GM11168 (cell line): ENCODE data around the gene UBQLN3.

ENCODE experiments used
- in situ Hi-C: fragments of 300-500 bp; cut with MboI; formaldehyde crosslinking; loops from one replicate; pipeline ENCODE4 v1.12.0; 2022; ENCODE audit warnings: low sequenced_read_pairs; ENCODE audit not compliant: unreplicated experiment

The UBQLN3 gene

DNA sequence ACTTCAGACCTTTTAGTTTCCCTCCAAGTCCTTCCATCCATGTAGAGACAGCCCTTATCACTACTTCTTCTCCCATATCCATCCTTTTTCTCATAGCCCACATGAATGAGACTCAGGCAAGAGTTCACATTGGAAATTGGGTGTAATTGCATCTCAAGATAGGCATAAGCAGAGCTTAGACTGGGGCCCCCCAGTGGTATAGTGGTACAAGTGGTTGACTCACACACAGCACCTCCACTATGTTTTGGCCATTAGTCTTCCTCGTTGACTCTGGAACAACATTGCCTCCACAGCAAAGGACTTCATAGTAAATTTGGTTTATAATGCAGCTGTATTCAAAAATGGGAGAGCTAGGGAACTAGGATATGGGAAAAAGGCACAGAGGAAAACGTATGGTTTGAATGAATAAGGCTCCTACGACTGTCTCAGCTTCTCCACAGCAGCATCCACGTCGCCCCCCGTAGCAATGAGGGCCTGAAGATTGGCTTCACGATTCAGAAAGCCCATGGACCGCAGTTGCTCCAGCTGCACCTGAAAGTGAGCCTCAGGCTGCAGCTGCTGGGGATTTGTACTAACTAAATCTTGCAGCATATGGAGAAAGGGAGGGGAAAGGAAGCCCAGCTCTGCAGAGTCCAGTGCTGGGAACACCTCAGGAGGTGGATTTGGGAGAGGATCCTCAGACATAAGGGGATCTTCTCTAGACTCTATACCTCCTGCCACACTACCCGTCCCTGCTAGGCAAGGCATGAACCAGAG lies 2.4 kb downstream of the UBQLN3 start:
- in situ Hi-C loops: no loop called here

DNA sequence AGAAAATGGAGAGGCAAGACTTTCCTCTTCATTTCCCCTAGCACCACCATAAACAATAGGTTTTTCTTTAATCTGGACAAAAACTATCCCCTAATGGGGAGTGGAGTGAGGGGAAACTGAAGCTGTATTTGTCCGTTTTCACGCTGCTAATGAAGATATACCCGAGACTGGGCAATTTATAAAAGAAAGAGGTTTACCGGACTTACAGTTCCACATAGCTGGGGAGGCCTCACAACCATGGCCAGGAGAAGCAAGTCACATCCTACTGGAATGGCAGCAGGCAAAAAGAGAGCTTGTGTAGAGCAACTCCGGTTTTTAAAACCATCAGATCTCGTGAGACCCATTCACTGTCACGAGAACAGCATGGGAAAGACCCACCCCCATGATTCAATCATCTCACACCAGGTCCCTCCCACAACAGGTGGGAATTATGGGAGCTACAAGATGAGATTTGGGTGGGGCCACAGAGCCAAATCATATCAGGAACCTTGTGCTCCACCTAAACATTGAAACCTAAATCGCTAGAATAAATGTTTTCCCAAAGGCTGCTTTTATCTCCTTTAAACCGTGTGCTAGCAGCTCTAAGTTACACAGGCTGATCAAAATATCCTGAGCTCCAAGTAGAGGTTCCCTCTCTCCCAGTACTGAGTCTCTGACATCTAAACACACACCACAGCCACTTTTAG lies 4.3 kb downstream of the UBQLN3 start:
- in situ Hi-C loops: no loop called here

DNA sequence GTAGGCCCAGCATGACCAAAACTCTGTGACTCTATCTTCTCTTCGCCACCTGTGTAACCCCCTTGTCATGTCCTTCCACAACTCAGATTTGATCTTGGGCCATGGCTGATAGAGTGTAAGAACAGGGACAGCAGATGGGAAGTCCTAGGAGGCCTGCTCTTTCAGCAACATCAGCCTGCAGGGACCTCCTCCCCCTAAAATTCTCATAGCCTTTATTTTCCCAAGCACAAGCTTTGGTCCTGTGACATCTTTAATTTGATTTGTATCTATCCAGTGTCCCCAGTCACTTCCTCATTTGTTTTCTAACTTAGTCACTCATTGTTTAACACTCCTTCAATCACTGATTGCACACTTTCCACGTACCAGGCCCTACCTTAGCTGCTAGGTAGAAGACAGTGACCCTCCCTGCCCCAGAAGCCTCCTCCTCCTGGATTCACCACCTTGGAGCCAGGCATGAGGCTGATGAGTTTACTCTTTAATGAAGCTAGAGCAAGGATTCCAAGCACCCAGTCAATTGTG lies 5.3 kb downstream of the UBQLN3 start:
- in situ Hi-C loops: no loop called here

DNA sequence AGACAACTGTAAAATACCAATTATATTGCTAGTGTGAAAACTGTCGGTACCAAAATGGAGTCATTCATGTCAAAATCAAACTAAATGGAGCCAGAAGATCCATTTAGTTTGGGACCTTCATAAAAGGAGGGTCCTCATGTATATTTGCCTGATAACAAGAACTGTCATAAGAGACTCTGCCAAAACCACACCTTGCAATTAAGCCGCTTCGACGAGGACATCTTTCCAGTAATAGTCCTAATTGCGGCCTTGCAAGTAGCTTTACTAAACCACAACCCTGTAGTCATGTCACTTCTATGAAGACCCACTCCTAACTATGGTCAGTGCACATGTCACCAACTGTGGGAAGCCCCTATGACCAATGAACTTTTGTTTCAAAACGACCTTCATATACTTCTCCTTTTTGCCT lies 9.4 kb downstream of the UBQLN3 start:
- in situ Hi-C loops: no loop called here

DNA sequence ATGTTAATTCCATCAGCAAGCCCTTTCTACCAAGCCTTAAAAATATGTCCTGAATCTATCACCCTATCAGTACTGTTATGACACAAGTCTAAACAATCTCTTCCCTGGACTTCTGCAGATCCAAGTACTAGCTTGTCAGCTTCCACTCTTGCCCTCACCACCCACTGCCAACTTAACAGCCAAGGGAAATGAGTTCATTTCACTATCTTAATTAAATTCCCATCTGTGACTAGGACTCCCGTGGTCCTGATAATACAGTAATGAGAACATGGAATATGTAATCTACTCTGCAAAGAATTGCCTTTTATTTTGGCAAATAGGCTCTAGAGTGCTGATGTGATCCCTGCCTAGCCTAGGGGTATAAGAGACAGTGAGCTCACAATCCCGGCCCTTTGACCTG lies 10.1 kb downstream of the UBQLN3 start:
- in situ Hi-C loops: loop anchor here (25.0 kb wide), 1 partner anchor 313 kb away; the partner anchor contains the start of gene OR52N2

DNA sequence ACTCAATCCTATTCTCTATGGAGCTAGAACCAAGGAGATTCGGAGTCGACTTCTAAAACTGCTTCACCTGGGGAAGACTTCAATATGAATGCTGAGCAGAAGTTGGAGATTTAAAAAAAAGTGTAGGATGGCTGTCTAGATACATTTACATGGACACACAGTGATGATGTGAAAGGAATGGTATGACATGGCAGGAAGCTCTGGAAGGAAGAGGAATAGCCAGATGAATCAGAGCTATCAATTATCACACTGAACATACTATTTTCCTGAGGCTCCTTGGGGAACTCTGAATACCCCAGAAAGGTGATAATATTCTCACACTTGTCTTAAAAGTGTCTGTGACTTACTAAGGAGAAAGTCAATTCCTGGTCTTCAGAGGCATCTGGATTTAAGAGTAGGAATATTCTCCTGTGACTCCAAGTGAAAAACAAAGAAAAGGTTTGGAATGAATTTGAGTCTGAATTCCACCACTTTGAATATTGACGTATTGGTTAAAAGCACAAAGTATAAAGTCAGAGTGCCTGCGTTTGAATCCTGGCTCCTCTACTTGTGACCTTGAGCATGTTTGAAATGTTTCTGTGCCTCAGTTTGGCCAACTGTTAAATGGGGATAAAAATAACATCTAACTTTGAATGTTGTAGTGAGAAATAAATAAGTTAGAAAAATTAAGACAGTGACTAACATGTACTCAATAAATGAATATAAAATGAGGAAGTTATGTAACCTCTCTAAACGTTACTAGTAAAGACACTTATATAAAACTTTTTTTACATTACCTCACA lies 20.0 kb downstream of the UBQLN3 start:
- in situ Hi-C loops: loop anchor here (25.0 kb wide), 1 partner anchor 323 kb away; the partner anchor contains the start of gene OR52N2

DNA sequence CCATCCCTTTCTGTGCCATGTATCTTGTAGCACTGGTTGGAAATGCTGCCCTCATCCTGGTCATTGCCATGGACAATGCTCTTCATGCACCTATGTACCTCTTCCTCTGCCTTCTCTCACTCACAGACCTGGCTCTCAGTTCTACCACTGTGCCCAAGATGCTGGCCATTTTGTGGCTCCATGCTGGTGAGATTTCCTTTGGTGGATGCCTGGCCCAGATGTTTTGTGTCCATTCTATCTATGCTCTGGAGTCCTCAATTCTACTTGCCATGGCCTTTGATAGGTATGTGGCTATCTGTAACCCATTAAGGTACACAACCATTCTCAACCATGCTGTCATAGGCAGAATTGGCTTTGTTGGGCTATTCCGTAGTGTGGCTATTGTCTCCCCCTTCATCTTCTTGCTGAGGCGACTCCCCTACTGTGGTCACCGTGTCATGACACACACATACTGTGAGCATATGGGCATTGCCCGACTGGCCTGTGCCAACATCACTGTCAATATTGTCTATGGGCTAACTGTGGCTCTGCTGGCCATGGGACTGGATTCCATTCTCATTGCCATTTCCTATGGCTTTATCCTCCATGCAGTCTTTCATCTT lies 20.9 kb downstream of the UBQLN3 start:
- in situ Hi-C loops: loop anchor here (25.0 kb wide), 1 partner anchor 323 kb away; the partner anchor contains the start of gene OR52N2

DNA sequence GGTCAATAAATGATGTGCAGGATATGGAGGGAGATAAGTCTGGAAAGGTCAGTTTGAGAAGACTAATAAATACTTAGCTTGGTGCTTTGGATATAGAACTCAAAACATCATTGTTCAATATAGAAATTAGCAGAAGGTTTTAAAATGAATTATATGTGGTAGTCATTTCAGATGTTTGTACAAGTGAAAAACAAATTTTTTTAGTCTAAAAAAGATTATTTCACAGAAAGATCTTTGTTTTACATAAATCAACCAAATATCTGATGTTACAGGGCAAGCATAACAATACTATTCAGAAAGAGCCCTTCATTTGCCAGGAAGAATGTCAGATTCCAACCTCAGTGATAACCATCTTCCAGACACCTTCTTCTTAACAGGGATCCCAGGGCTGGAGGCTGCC lies 21.4 kb downstream of the UBQLN3 start, which contains the start of gene OR52D1:
TSS of gene OR52D1 (plus strand) at position 301 of the 400 bp plus-strand sequence. CDS start at position 323, 22 bp downstream.
- in situ Hi-C loops: loop anchor here (25.0 kb wide), 1 partner anchor 324 kb away; the partner anchor contains the start of gene OR52N2

DNA sequence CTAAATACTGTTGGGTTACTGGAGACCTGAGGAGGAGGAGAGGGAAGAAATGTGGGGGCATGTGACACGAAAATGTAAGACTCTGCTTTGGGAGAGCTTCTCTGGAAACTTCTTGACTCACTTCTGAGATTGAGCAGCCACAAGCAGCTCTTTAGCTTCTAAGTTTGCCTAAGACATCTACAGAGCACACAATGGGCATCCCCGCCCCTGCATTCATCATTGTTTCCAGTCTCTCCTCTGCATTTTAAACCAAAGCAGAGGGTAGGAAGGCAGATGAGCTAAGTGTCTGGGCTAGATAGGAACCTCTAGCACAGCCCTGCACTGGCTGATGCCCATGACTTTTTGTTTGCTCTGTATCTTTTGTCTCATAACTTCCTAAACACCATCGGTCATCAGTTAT lies 23.3 kb downstream of the UBQLN3 start:
- in situ Hi-C loops: loop anchor here (25.0 kb wide), 1 partner anchor 326 kb away; the partner anchor contains the start of gene OR52N2

DNA sequence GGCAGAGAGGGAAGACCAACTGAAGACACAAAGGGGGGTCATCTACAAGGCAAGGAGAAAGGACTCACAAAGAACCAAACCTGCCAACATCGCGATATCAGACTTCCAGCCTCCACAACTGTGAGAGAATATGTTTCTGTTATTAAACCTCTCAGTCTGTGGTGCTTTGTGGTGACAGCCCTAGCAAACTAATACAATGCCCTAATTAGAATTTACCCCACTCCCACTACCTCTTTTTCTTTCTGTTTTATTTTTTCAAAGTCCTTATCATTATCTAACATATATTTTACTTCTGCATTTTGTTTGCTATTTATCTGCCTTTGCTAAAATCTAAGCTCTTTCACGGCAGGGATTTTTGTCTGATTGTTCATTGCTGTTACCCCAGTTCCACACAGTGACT lies 23.8 kb downstream of the UBQLN3 start:
- in situ Hi-C loops: loop anchor here (25.0 kb wide), 1 partner anchor 326 kb away; the partner anchor contains the start of gene OR52N2

DNA sequence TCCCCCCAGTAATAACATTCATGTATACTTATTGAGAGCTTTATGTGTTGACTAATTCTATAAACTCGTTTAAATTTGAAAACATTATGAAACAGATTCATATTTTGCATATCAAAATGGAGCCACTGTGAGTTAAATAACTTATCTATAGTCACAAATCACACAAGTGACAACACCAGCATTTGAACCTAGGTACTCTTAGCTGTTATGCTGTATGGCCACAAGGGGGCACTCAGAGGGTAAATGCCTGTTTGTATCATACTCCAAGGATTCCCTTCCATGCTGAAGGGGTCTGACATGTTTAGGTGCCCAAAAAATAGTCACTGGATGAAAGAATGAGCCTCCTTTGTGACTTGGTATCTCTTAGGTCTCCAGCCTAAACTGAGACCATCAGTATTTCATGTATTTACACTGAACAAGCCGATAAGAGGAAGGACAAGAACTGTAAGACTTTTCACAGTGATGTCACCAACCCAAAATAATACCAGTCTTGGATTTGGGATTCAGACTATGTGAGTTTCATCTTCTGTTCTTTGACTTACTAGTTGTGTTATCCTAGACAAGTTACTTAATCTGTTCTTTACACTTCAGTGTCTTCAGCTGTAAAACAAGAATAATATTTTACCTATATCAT lies 33.5 kb downstream of the UBQLN3 start:
- in situ Hi-C loops: loop anchor here (25.0 kb wide), 1 partner anchor 336 kb away; the partner anchor contains the start of gene OR52N2

DNA sequence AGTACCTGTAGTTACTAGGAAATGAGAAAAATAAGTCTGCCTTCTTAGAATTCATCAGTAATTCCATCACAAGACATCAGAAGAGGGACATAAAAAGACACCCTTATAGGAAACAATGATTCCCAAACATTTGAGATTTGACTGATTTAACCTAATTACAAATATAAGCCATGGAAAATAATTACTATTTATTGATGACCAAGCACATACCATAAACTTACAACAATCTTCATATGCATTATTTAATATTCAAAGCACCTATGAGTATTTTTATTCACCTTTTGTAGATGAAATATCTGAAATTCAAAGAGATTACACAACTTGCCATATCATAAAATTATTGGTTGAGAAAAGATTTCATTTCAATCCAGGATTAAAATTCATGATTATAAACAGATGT lies 35.8 kb downstream of the UBQLN3 start:
- in situ Hi-C loops: no loop called here

DNA sequence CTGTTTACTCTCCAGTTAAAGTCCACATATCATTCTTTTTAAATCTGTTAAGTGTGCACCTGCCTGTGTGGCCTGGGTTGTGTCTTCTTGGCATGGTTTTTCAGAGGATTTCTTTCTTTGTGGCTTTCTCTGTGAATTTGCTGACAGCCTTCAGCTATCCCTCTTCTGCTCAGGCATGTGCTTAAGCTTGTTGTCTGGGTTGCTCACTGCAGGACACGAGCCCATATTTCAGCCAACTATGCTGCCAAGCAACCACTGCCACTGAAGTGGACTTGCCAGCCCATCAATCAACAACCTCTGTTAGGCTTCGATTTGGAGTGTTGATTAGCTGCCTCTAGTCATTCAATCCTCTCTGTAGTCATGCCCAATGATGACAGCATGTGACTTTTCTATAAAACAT lies 42.2 kb downstream of the UBQLN3 start:
- in situ Hi-C loops: no loop called here

DNA sequence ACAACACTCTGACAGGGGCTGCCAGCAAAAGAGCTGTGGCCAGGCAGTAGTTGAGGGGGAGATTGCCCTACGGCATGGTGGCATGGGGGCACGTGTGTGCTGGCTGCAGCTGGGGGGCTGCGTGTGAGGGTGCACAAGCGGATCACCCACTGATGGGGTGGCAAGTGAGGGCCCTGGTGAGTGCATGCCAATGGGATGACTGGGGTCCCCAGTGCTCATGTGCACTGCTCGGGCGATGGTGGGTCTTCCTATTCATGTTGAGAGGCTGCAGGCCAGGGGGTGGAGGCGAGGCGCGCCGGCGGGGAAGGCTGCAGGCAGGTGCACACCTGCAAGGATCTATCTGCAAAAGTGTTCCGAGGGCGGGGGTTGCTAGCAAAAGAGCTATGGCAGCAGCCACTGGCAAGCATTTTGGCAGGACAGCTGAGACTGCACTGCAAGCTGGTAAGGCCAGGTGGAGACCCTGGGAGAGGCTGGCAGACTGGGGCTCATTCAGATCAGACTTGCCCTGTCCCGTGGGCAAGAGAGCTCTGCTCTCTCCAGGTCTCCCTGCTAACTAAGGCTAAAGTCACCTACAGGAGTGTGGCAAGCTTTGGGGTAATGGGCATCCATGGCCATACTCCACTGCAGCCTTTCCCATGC lies 48.7 kb downstream of the UBQLN3 start:
- in situ Hi-C loops: no loop called here
